Measurements from ENCODE around the gene P2RX4. TPM values are rescaled to one million over a fixed set of nuclear protein-coding genes. Genes with fewer than 3 reads are reported as not detected.

P2RX4 gene
- polyA plus RNA-seq, 1 experiment: 18.9 TPM

- CTCF ChIA-PET: interaction anchor here (2.4 to 2.8 kb wide), 2 partner anchors 9 to 95 kb away, joined by 6 to 27 read pairs; no protein-coding TSS in a partner anchor
- POLR2A ChIA-PET: interaction anchor here (0.6 kb wide), 1 partner anchor 385 kb away, joined by 3 read pairs; no protein-coding TSS in a partner anchor
- no peaks in the 10 kb centered on the region for H3K27me3 ChIP-seq (ENCODE audit: control insufficient read depth, insufficient read depth, low read length)
- H3K9me3 ChIP-seq (ENCODE audit: control insufficient read depth, insufficient read depth, low read length): no peaks in the 10 kb centered on the region; the same call in 1 of the 2 replicates
- no peak overlapping the region for H3K27ac ChIP-seq (ENCODE audit: low read depth, low read length)
- H3K4me3 ChIP-seq (ENCODE audit: low read depth, low read length): no peak overlapping the region
- TF ChIP-seq, protein P1, sequence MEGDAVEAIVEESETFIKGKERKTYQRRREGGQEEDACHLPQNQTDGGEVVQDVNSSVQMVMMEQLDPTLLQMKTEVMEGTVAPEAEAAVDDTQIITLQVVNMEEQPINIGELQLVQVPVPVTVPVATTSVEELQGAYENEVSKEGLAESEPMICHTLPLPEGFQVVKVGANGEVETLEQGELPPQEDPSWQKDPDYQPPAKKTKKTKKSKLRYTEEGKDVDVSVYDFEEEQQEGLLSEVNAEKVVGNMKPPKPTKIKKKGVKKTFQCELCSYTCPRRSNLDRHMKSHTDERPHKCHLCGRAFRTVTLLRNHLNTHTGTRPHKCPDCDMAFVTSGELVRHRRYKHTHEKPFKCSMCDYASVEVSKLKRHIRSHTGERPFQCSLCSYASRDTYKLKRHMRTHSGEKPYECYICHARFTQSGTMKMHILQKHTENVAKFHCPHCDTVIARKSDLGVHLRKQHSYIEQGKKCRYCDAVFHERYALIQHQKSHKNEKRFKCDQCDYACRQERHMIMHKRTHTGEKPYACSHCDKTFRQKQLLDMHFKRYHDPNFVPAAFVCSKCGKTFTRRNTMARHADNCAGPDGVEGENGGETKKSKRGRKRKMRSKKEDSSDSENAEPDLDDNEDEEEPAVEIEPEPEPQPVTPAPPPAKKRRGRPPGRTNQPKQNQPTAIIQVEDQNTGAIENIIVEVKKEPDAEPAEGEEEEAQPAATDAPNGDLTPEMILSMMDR (IDR thresholded peaks at IDR 0.05; ENCODE audit: low read depth, low read length): no peak
- DNase-seq (ENCODE audit: low read depth, low spot score): no peak
Measured at GRCh38 chr12:121239351-121240061, 29.6 kb downstream of the P2RX4 start.

DNA sequence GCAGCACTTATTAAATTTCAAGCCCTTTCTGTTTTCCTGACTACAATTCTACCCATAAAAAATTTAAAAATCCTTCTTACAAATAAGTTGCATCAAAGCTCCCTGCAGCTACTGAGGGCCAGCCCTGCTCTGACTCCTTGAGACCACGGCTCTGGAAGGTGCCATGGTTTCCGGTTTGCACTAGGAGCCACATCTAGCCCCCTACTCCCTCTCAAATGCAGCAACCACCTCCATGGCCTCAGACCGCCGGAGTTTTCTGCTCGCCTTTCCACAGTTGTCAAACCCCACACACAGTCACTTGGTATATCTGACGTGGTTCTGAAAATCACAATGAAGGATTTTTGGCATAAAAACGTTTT is 30.1 kb downstream of the P2RX4 start:
- H3K27me3 ChIP-seq (ENCODE audit: control insufficient read depth, insufficient read depth, low read length): no peaks in the 10 kb centered on the region
- no peak overlapping the region for H3K27ac ChIP-seq (ENCODE audit: low read depth, low read length)
- DNase-seq (ENCODE audit: low read depth, low spot score): no peak
- POLR2A ChIA-PET: interaction anchor here (0.6 kb wide), 1 partner anchor 386 kb away, joined by 3 read pairs; no protein-coding TSS in a partner anchor
- TF ChIP-seq, protein P1 (IDR thresholded peaks at IDR 0.05; ENCODE audit: low read depth, low read length): no peak
- H3K4me3 ChIP-seq (ENCODE audit: low read depth, low read length): no peak overlapping the region
- CTCF ChIA-PET: interaction anchor here (2.4 to 2.8 kb wide), 2 partner anchors 10 to 95 kb away, joined by 6 to 27 read pairs; no protein-coding TSS in a partner anchor
- no peaks in the 10 kb centered on the region; the same call in 1 of the 2 replicates for H3K9me3 ChIP-seq (ENCODE audit: control insufficient read depth, insufficient read depth, low read length)

GRCh38 chr12:121240484-121241101 is 30.7 kb downstream of the P2RX4 start:
- ChIA-PET POLR2A (no interaction called here), CTCF (interaction anchor here (0.9 to 2.8 kb wide), 2 partner anchors 10 to 181 kb away, joined by 3 to 27 read pairs; no protein-coding TSS in a partner anchor)
- Histone ChIP-seq H3K27me3 (ENCODE audit: control insufficient read depth, insufficient read depth, low read length) (no peaks in the 10 kb centered on the region), H3K27ac (ENCODE audit: low read depth, low read length) (no peak overlapping the region), H3K9me3 (ENCODE audit: control insufficient read depth, insufficient read depth, low read length) (no peaks in the 10 kb centered on the region; the same call in 1 of the 2 replicates), H3K4me3 (ENCODE audit: low read depth, low read length) (no peak overlapping the region)
- DNase-seq (ENCODE audit: low read depth, low spot score): no peak
- TF ChIP-seq, protein P1 (IDR thresholded peaks at IDR 0.05; ENCODE audit: low read depth, low read length): no peak

GRCh38 chr12:121241156-121241970 is 31.4 kb downstream of the P2RX4 start:
- ChIA-PET POLR2A (no interaction called here), CTCF (interaction anchor here (0.9 kb wide), 1 partner anchor 182 kb away, joined by 3 read pairs; no protein-coding TSS in a partner anchor)
- H3K9me3 ChIP-seq (ENCODE audit: control insufficient read depth, insufficient read depth, low read length): no peaks in the 10 kb centered on the region; the same call in 1 of the 2 replicates
- H3K27me3 ChIP-seq (ENCODE audit: control insufficient read depth, insufficient read depth, low read length): no peaks in the 10 kb centered on the region
- no peak overlapping the region for H3K4me3 ChIP-seq (ENCODE audit: low read depth, low read length)
- no peak overlapping the region for H3K27ac ChIP-seq (ENCODE audit: low read depth, low read length)
- no peak for DNase-seq (ENCODE audit: low read depth, low spot score)
- TF ChIP-seq, protein P1 (IDR thresholded peaks at IDR 0.05; ENCODE audit: low read depth, low read length): no peak
